ENCODE measurements around the gene CUEDC1. TPM values are rescaled to one million over a fixed set of nuclear protein-coding genes. Genes with fewer than 3 reads are reported as not detected.

CUEDC1 gene
- polyA plus RNA-seq, 2 of the 4 experiments (the other 2 are of a cell fraction): 44.3 to 90.6 TPM

GRCh38 chr17:57915985-57916757 is 39.0 kb downstream of the CUEDC1 start:
- no peak overlapping the region for H3K4me3 ChIP-seq
- FAIRE-seq: no peak
- H3K27ac ChIP-seq: peak overlapping the region in 1 of 2 experiments; percentile 74; a peak in 3 of 6 replicates
- 90% methylated on average over 19 of the region's 19 CpGs for WGBS (ENCODE audit: missing lambda C conversion rate)
- DNase-seq (ENCODE audit: low read depth in 1 of 2, low spot score in 1 of 2): no peak
- TF ChIP-seq CBX8 (IDR thresholded peaks at IDR 0.05) (no peak), HDAC2 (IDR thresholded peaks at IDR 0.05) (no peak), REST (IDR thresholded peaks at IDR 0.05) (no peak), KDM1A (IDR thresholded peaks at IDR 0.05; ENCODE audit: low read depth) (no peak), FOSL2 (IDR thresholded peaks at IDR 0.05) (no peak), FOSL2 (CRISPR knock-in tag; IDR thresholded peaks at IDR 0.05) (no peak), PBX3 (IDR thresholded peaks at IDR 0.05) (no peak), ZSCAN20 (CRISPR knock-in tag; IDR thresholded peaks at IDR 0.05) (no peak)
- H3K9me3 ChIP-seq: no peaks in the 10 kb centered on the region
- no peak overlapping the region for H3K4me2 ChIP-seq
- H3K4me1 ChIP-seq: peaks cover 73% of the 10 kb centered on the region
- ChIA-PET POLR2A (interaction anchor here (0.6 kb wide), 1 partner anchor 23 kb away, joined by 3 read pairs; no protein-coding TSS in a partner anchor), CTCF (interaction anchor here (0.7 to 1.9 kb wide), 8 partner anchors 12 to 77 kb away, joined by 3 to 12 read pairs (median 4); no protein-coding TSS in a partner anchor)
- no peak for ATAC-seq

- H3K4me3 ChIP-seq: no peak overlapping the region
- ChIA-PET CTCF (interaction anchor here (0.7 to 1.9 kb wide), 11 partner anchors 11 to 84 kb away, joined by 3 to 12 read pairs (median 4); no protein-coding TSS in a partner anchor), POLR2A (interaction anchor here (0.6 kb wide), 1 partner anchor 22 kb away, joined by 3 read pairs; no protein-coding TSS in a partner anchor)
- no peaks in the 10 kb centered on the region for H3K9me3 ChIP-seq
- peak overlapping the region in 1 of 2 experiments; percentile 74; a peak in 3 of 6 replicates for H3K27ac ChIP-seq
- FAIRE-seq (no peak), DNase-seq (ENCODE audit: low read depth in 1 of 2, low spot score in 1 of 2) (no peak), ATAC-seq (no peak)
- WGBS (ENCODE audit: missing lambda C conversion rate): 90% methylated on average over 9 of the region's 9 CpGs
- no peak overlapping the region for H3K4me2 ChIP-seq
- H3K4me1 ChIP-seq: peaks cover 70% of the 10 kb centered on the region
- TF ChIP-seq HDAC2 (IDR thresholded peaks at IDR 0.05) (no peak), CHD4 (IDR thresholded peaks at IDR 0.05; ENCODE audit: borderline replicate concordance) (no peak), CBX8 (IDR thresholded peaks at IDR 0.05) (no peak), TP53 (CRISPR knock-in tag; IDR thresholded peaks at IDR 0.05) (no peak), HMGXB4 (CRISPR knock-in tag; IDR thresholded peaks at IDR 0.05; ENCODE audit: borderline replicate concordance) (no peak), KDM1A (IDR thresholded peaks at IDR 0.05; ENCODE audit: low read depth) (no peak), ATOH8 (CRISPR knock-in tag; IDR thresholded peaks at IDR 0.05; ENCODE audit: low read depth) (no peak), USF2 (IDR thresholded peaks at IDR 0.05) (no peak)
Measured at GRCh38 chr17:57915544-57915943, 39.7 kb downstream of the CUEDC1 start.
